Activated CD4-positive, alpha-beta T cell treated with anti-CD3 and anti-CD28 coated beads, Interleukin-2, amount 50 U/mL, for 24 hours (primary cell): ENCODE data around the gene EIF4A2.
"Not testable (repeated sequence)": the region's sequence is repeated elsewhere in the genome, so short reads cannot be mapped to it uniquely, and the experiment has no call there.

Experiments
- DNase-seq, 2 donors: peaks; one replicate each; pipeline ENCODE4 v3.0.0-alpha.2; 2020; ENCODE audit warnings: low read depth in 1 of 2, low spot score in 1 of 2

Gene EIF4A2

GRCh38 chr3:186818956-186819355 lies 35.6 kb downstream of the EIF4A2 start:
- no peak for DNase-seq

- no peak for DNase-seq
Observed at GRCh38 chr3:186821429-186822387, 38.3 kb downstream of the EIF4A2 start.

GRCh38 chr3:186822388-186822759 lies 39.0 kb downstream of the EIF4A2 start:
- DNase-seq, result not testable (repeated sequence)

GRCh38 chr3:186823386-186823785 lies 40.0 kb downstream of the EIF4A2 start:
- no peak for DNase-seq

- DNase-seq, result no peak
Observed at GRCh38 chr3:186824430-186825139, 41.2 kb downstream of the EIF4A2 start.

GRCh38 chr3:186825294-186825821 lies 42.0 kb downstream of the EIF4A2 start:
- DNase-seq, result peak; percentile 7 to 52

GRCh38 chr3:186825872-186826409 lies 42.6 kb downstream of the EIF4A2 start:
- DNase-seq, result no peak

GRCh38 chr3:186826410-186826975 lies 43.1 kb downstream of the EIF4A2 start:
- peak in 1 of 2 donors; percentile 8 for DNase-seq

GRCh38 chr3:186826976-186827857 lies 43.8 kb downstream of the EIF4A2 start:
- DNase-seq, result peak; percentile 64 to 77

GRCh38 chr3:186828340-186828739 lies 45.0 kb downstream of the EIF4A2 start:
- no peak for DNase-seq

- DNase-seq, result no peak
Observed at GRCh38 chr3:186831798-186832197, 48.4 kb downstream of the EIF4A2 start.

- no peak for DNase-seq
Observed at GRCh38 chr3:186832276-186832675, 48.9 kb downstream of the EIF4A2 start.
